Keratinocyte (primary cell): ENCODE results near the gene COL25A1. TPM values are rescaled to one million over a fixed set of nuclear protein-coding genes. Genes with fewer than 3 reads are reported as not detected.
A peak's percentile ranks its signal among the peaks of the same experiment; 100 is the strongest.

ENCODE experiments used
- DNase-seq: peaks from one replicate; pipeline ENCODE4 v3.0.0-alpha.2; 2011; ENCODE audit warnings: low read depth, missing footprints, low spot score
- FAIRE-seq: peaks from 2 replicates; lab custom pipeline; 2011; peaks lifted over from hg19 to GRCh38; lab: Jason Lieb, UNC
- H2AFZ ChIP-seq: 2 replicates; pipeline ENCODE4 v1.6.0; 2012; ENCODE audit warnings: low read length, control low read depth, inconsistent platforms; ENCODE audit not compliant: control insufficient read depth
- H3K27ac ChIP-seq: 2 replicates; pipeline ENCODE4 v1.5.1; 2011; ENCODE audit warnings: low read length; ENCODE audit not compliant: control insufficient read depth, insufficient read depth
- H3K27me3 ChIP-seq: 3 replicates; pipeline ENCODE4 v1.6.0; 2011; ENCODE audit warnings: low read length; ENCODE audit not compliant: control insufficient read depth, insufficient read depth; ENCODE audit errors: extremely low read depth
- H3K36me3 ChIP-seq, 2 experiments: 2 replicates in 1 of 2; 3 replicates in 1 of 2; pipeline ENCODE4 v1.5.1; 2011; ENCODE audit warnings: low read length in 2 of 2, mild to moderate bottlenecking in 1 of 2; ENCODE audit not compliant: control insufficient read depth in 2 of 2, insufficient read depth in 2 of 2; ENCODE audit errors: extremely low read depth in 1 of 2
- H3K4me1 ChIP-seq: 3 replicates; pipeline ENCODE4 v1.5.1; 2011; ENCODE audit warnings: low read length; ENCODE audit not compliant: control insufficient read depth, insufficient read depth; ENCODE audit errors: extremely low read depth
- H3K4me2 ChIP-seq: 3 replicates; pipeline ENCODE4 v1.6.0; 2011; ENCODE audit warnings: low read depth, low read length; ENCODE audit not compliant: control insufficient read depth, insufficient read depth; ENCODE audit errors: extremely low read depth
- H3K4me3 ChIP-seq, 3 experiments: fragments of 200-600 bp in 1 of 3; sonication (generic) in 1 of 3; 2 replicates in 2 of 3; 3 replicates in 1 of 3; pipeline ENCODE4 v1.5.1; 2011 to 2016; ENCODE audit warnings: low read length in 3 of 3, mild to moderate bottlenecking in 3 of 3, control low read depth in 2 of 3, inconsistent platforms in 1 of 3, low read depth in 1 of 3, mixed read lengths in 1 of 3, mixed run types in 1 of 3, moderate library complexity in 1 of 3; ENCODE audit not compliant: control insufficient read depth in 2 of 3, insufficient read depth in 2 of 3; ENCODE audit errors: extremely low read depth in 1 of 3
- H3K79me2 ChIP-seq: 2 replicates; pipeline ENCODE4 v1.6.0; 2012; ENCODE audit warnings: low read length; ENCODE audit not compliant: control insufficient read depth, insufficient read depth
- H3K9ac ChIP-seq: 3 replicates; pipeline ENCODE4 v1.6.0; 2011; ENCODE audit warnings: low read length; ENCODE audit not compliant: control insufficient read depth, insufficient read depth; ENCODE audit errors: extremely low read depth
- H3K9me1 ChIP-seq: 3 replicates; pipeline ENCODE4 v1.6.0; 2011; ENCODE audit warnings: low read length; ENCODE audit not compliant: control insufficient read depth, insufficient read depth; ENCODE audit errors: extremely low read depth
- H3K9me3 ChIP-seq: 2 replicates; pipeline ENCODE4 v1.5.1; 2012; ENCODE audit warnings: low read depth, low read length; ENCODE audit not compliant: control insufficient read depth
- H4K20me1 ChIP-seq: 3 replicates; pipeline ENCODE4 v1.6.0; 2011; ENCODE audit warnings: low read length; ENCODE audit not compliant: control insufficient read depth, insufficient read depth; ENCODE audit errors: extremely low read depth
- EZH2 ChIP-seq: IDR thresholded peaks from one replicate; pipeline ENCODE4 v1.6.1; 2012; ENCODE audit warnings: inconsistent platforms, mild to moderate bottlenecking, low read length, moderate library complexity
- dilution Hi-C: fragments of 300-500 bp; cut with MboI; formaldehyde crosslinking; loops from one replicate; pipeline ENCODE4 v1.7.0; 2020; ENCODE audit warnings: low sequenced_read_pairs; ENCODE audit not compliant: extremely low pct_ligation_motif_present
- polyA plus RNA-seq, 5 experiments: library from polyadenylated mRNA; depleted of rRNA in 3 of 5; stranded (reverse) in 3 of 5; stranded (forward) in 1 of 5; unstranded in 1 of 5; fragments of >200 nt; gene quantifications; 1 replicate in 1 of 5; 2 replicates in 3 of 5; 3 replicates in 1 of 5; pipeline versions ENCODE4 v1.2.1 to v1.2.3, GENCODE V29; 2011 to 2012; ENCODE audit warnings: missing spikeins in 2 of 5, low read depth in 1 of 5, low replicate concordance in 1 of 5
- TF ChIP-seq, protein P1 (sequence below), 3 experiments: IDR thresholded peaks in 1 of 3; conservative IDR thresholded peaks in 1 of 3; optimal IDR thresholded peaks in 1 of 3; 2 replicates in 2 of 3; 3 replicates in 1 of 3; pipeline versions ENCODE3 to v1.5.1; 2011; ENCODE audit warnings: low read length in 3 of 3, mild to moderate bottlenecking in 3 of 3, moderate library complexity in 2 of 3, control low read depth in 1 of 3, inconsistent platforms in 1 of 3; ENCODE audit not compliant: insufficient read depth in 2 of 3; ENCODE audit errors: extremely low read depth in 1 of 3

COL25A1 gene
- polyA plus RNA-seq, 1 donor (not counting 4 experiments of a cell fraction or from before 2014, with no cell fraction given) = not detected

DNA sequence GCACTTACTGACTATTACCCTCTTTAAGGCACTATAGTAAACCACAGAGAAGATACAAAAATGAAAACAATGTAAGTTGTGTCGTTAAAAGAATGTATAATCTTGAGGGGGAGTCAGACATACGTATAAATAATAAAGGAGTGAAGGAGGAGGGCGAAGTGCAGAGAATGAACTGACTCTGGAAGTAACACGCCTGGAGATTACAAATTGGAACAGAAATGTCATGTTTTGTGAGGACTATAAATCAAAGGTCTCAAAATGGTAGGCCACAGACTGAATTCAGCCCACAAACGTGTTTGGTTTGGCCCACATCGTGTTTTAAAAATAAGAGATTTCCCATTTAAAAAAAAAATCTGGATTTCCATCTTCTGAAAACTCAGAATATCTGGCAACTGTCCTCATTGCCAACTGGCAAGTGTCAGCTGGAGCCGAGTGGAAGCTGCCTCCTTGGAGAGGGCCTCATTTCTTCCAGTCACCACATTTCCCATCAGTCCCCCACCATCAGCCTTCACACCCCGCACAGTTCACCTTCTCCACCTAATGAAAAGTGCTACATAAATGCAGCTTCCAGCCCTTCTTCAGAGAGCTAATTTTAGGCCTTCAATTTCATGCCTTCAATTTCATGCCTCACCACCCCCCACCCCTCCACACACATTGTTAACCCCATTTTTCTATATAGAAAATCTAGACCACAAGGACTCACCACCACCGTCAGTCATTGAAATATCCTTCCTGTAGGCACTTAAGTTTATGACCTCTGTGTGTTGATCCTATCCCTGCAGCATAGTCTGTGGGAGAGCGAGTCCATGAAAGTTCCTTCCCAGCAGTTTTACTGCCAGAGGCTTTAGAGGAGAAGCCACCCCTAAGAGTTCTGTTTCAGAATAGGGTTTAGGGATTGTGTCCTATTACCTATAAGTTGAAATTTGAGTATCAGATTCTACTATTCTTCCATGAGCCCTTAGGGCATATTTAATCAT lies 32.0 kb upstream of the COL25A1 start:
- no peaks in the 10 kb centered on the region for H3K9me1 ChIP-seq
- dilution Hi-C loops = no loop called here
- no peaks in the 10 kb centered on the region for H3K9me3 ChIP-seq
- no peak overlapping the region for H3K9ac ChIP-seq
- H4K20me1 ChIP-seq = no peaks in the 10 kb centered on the region
- no peak overlapping the region for H3K4me2 ChIP-seq
- no peak for FAIRE-seq
- no peaks in the 10 kb centered on the region for H3K4me1 ChIP-seq
- H3K4me3 ChIP-seq = no peak overlapping the region
- no peak for TF ChIP-seq EZH2
- TF ChIP-seq, protein P1, sequence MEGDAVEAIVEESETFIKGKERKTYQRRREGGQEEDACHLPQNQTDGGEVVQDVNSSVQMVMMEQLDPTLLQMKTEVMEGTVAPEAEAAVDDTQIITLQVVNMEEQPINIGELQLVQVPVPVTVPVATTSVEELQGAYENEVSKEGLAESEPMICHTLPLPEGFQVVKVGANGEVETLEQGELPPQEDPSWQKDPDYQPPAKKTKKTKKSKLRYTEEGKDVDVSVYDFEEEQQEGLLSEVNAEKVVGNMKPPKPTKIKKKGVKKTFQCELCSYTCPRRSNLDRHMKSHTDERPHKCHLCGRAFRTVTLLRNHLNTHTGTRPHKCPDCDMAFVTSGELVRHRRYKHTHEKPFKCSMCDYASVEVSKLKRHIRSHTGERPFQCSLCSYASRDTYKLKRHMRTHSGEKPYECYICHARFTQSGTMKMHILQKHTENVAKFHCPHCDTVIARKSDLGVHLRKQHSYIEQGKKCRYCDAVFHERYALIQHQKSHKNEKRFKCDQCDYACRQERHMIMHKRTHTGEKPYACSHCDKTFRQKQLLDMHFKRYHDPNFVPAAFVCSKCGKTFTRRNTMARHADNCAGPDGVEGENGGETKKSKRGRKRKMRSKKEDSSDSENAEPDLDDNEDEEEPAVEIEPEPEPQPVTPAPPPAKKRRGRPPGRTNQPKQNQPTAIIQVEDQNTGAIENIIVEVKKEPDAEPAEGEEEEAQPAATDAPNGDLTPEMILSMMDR (optimal IDR thresholded peaks at IDR 0.05 in 1 of 3, IDR thresholded peaks at IDR 0.05 in 1 of 3, conservative IDR thresholded peaks at IDR 0.05 in 1 of 3; ENCODE audit: extremely low read depth in 1 of 3, insufficient read depth in 2 of 3, low read length in 3 of 3) = no peak
- H3K27ac ChIP-seq = no peak overlapping the region
- no peak overlapping the region for H2AFZ ChIP-seq
- no peaks in the 10 kb centered on the region for H3K36me3 ChIP-seq
- DNase-seq = no peak
- no peaks in the 10 kb centered on the region for H3K79me2 ChIP-seq
- no peaks in the 10 kb centered on the region for H3K27me3 ChIP-seq

DNA sequence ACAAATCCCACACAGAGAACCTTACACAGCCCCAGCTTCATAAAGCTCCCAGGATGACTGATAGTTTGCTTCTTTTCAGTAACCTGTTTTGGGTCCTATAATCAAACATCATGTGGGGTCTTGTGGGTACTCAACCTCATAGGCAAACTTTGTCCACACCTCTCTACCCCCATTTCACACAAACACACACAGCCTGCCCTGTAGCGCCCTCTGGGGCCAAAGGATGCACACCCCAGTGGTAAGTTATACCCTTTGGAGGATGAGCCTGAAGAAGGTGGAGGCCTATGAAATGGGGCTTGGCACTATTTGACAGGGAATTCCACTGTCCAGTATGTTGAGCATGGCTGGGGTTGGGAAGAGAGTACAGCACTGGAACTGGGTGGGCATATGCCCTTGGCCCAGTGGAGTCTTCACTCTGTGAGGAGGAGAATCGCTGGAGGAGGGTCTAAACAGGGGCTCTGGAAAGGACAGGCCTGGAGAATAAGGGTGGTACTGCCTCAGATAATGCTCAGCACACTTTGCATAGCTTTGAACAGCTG lies 30.5 kb upstream of the COL25A1 start:
- H3K27ac ChIP-seq = no peak overlapping the region
- no peak overlapping the region for H3K4me3 ChIP-seq
- dilution Hi-C loops = no loop called here
- no peak for TF ChIP-seq EZH2
- TF ChIP-seq, protein P1 (optimal IDR thresholded peaks at IDR 0.05 in 1 of 3, IDR thresholded peaks at IDR 0.05 in 1 of 3, conservative IDR thresholded peaks at IDR 0.05 in 1 of 3; ENCODE audit: extremely low read depth in 1 of 3, insufficient read depth in 2 of 3, low read length in 3 of 3) = peak; percentile 36 to 62 (median 45)
- H3K9ac ChIP-seq = no peak overlapping the region
- H3K27me3 ChIP-seq = no peaks in the 10 kb centered on the region
- no peaks in the 10 kb centered on the region for H3K36me3 ChIP-seq
- no peaks in the 10 kb centered on the region for H3K79me2 ChIP-seq
- no peak overlapping the region for H3K4me2 ChIP-seq
- H3K9me3 ChIP-seq = no peaks in the 10 kb centered on the region
- no peaks in the 10 kb centered on the region for H3K4me1 ChIP-seq
- no peaks in the 10 kb centered on the region for H4K20me1 ChIP-seq
- FAIRE-seq (no peak), DNase-seq (no peak)
- no peaks in the 10 kb centered on the region for H3K9me1 ChIP-seq
- no peak overlapping the region for H2AFZ ChIP-seq
